Esophagus (tissue), 2 donors: ENCODE measurements around the gene OR51B2. TPM values are rescaled to one million over a fixed set of nuclear protein-coding genes. Genes with fewer than 3 reads are reported as not detected.

Experiments used
- H3K27ac ChIP-seq, 2 donors: one replicate each; pipeline ENCODE4 v1.5.1; 2013; ENCODE audit warnings: low read depth in 2 of 2, mild to moderate bottlenecking in 2 of 2, inconsistent platforms in 1 of 2, low read length in 1 of 2, moderate library complexity in 1 of 2
- H3K27me3 ChIP-seq, 2 donors: one replicate each; pipeline ENCODE4 v1.6.1; 2013; ENCODE audit warnings: low read length in 2 of 2, control low read depth in 1 of 2, mild to moderate bottlenecking in 1 of 2; ENCODE audit not compliant: insufficient read depth in 2 of 2, control insufficient read depth in 1 of 2
- H3K36me3 ChIP-seq, 2 donors: one replicate each; pipeline ENCODE4 v1.6.1; 2013; ENCODE audit warnings: low read length in 1 of 2; ENCODE audit not compliant: control insufficient read depth in 2 of 2, insufficient read depth in 2 of 2
- H3K4me1 ChIP-seq, 2 donors: one replicate each; pipeline ENCODE4 v1.6.1; 2013; ENCODE audit warnings: low read length in 1 of 2; ENCODE audit not compliant: control insufficient read depth in 2 of 2, insufficient read depth in 2 of 2
- H3K4me3 ChIP-seq, 2 donors: one replicate each; pipeline ENCODE4 v1.5.1; 2013; ENCODE audit warnings: low read length in 2 of 2, mild to moderate bottlenecking in 2 of 2, low read depth in 1 of 2, moderate library complexity in 1 of 2
- H3K9me3 ChIP-seq, 2 donors: one replicate each; pipeline ENCODE4 v1.6.1; 2013; ENCODE audit warnings: mild to moderate bottlenecking in 2 of 2, low read depth in 1 of 2, low read length in 1 of 2, moderate library complexity in 1 of 2; ENCODE audit not compliant: control insufficient read depth in 2 of 2, insufficient read depth in 1 of 2
- WGBS, 2 donors: extraction: QIAGEN DNeasy Blood & Tissue Kit; methylation state at CpG; one replicate each; pipeline ENCODE4 v1.1.7; 2013; 5-methylcytosine and 5-hydroxymethylcytosine counted together
- polyA plus RNA-seq, 2 donors: library from polyadenylated mRNA; stranded (reverse); fragments of 200-250 nt; gene quantifications; one replicate each; pipeline ENCODE4 v1.2.3, GENCODE V29; 2013
- donor health status: healthy with polysubstance abuse.
- donor health status: Bipolar disorder and iron deficiency.

The OR51B2 gene
- polyA plus RNA-seq, 2 donors: not detected

DNA sequence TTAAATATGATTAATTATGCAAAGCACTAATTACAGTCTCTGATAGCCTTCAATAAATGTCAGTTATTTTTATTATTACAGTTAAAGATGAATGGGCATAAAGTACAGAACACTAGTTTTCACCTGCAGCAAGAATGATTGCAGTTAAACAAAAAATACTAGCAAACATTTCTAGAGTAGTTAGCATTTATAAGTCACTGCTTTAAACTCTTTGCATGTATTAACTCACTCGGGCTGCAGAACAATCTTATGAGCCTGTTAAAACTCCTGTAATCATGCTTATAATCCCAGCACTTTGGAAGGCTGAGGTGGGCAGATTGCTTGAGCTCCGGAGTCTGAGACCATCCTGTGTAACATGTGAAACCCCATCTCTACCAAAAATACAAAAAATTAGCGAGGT lies 37.2 kb downstream of the OR51B2 start:
- no peaks in the 10 kb centered on the region for H3K27me3 ChIP-seq
- H3K4me1 ChIP-seq: no peaks in the 10 kb centered on the region
- no peak overlapping the region for H3K4me3 ChIP-seq
- peaks cover 0 to 2% of the 10 kb centered on the region in 2 donors for H3K9me3 ChIP-seq
- H3K27ac ChIP-seq: no peak overlapping the region
- WGBS, 2 donors: 61 to 75% methylated on average over 3 of the region's 3 CpGs
- no peaks in the 10 kb centered on the region for H3K36me3 ChIP-seq

- H3K4me1 ChIP-seq: no peaks in the 10 kb centered on the region
- WGBS, 2 donors: 15 to 22% methylated on average over 1 of the region's 1 CpG
- no peak overlapping the region for H3K27ac ChIP-seq
- no peak overlapping the region for H3K4me3 ChIP-seq
- peaks cover 0 to 2% of the 10 kb centered on the region in 2 donors for H3K9me3 ChIP-seq
- no peaks in the 10 kb centered on the region for H3K36me3 ChIP-seq
- H3K27me3 ChIP-seq: no peaks in the 10 kb centered on the region
Measured at GRCh38 chr11:5286351-5286750, 37.7 kb downstream of the OR51B2 start.

- Histone ChIP-seq H3K36me3 (no peaks in the 10 kb centered on the region), H3K27me3 (no peaks in the 10 kb centered on the region), H3K4me1 (no peaks in the 10 kb centered on the region), H3K9me3 (peaks cover 0 to 2% of the 10 kb centered on the region in 2 donors), H3K27ac (no peak overlapping the region), H3K4me3 (no peak overlapping the region)
- WGBS, 2 donors: 62 to 68% methylated on average over 4 of the region's 4 CpGs
Measured at GRCh38 chr11:5285703-5286340, 38.3 kb downstream of the OR51B2 start.

GRCh38 chr11:5284637-5285036 lies 39.5 kb downstream of the OR51B2 start:
- Histone ChIP-seq H3K27ac (no peak overlapping the region), H3K4me1 (peaks cover 0 to 3% of the 10 kb centered on the region in 2 donors), H3K4me3 (no peak overlapping the region), H3K36me3 (no peaks in the 10 kb centered on the region), H3K9me3 (peaks cover 0 to 2% of the 10 kb centered on the region in 2 donors), H3K27me3 (no peaks in the 10 kb centered on the region)
- 92 to 95% methylated on average over 2 of the region's 2 CpGs for WGBS, 2 donors

GRCh38 chr11:5283882-5284281 lies 40.2 kb downstream of the OR51B2 start:
- H3K36me3 ChIP-seq: no peaks in the 10 kb centered on the region
- 59 to 65% methylated on average over 1 of the region's 1 CpG for WGBS, 2 donors
- H3K9me3 ChIP-seq: peaks cover 0 to 2% of the 10 kb centered on the region in 2 donors
- H3K27me3 ChIP-seq: no peaks in the 10 kb centered on the region
- H3K4me3 ChIP-seq: no peak overlapping the region
- H3K27ac ChIP-seq: no peak overlapping the region
- peaks cover 0 to 3% of the 10 kb centered on the region in 2 donors for H3K4me1 ChIP-seq

GRCh38 chr11:5283086-5283485 lies 41.0 kb downstream of the OR51B2 start:
- H3K27me3 ChIP-seq: no peaks in the 10 kb centered on the region
- H3K9me3 ChIP-seq: peaks cover 0 to 2% of the 10 kb centered on the region in 2 donors
- no peak overlapping the region for H3K27ac ChIP-seq
- no peaks in the 10 kb centered on the region for H3K36me3 ChIP-seq
- H3K4me3 ChIP-seq: no peak overlapping the region
- 67 to 71% methylated on average over 3 of the region's 3 CpGs for WGBS, 2 donors
- H3K4me1 ChIP-seq: peaks cover 0 to 3% of the 10 kb centered on the region in 2 donors

DNA sequence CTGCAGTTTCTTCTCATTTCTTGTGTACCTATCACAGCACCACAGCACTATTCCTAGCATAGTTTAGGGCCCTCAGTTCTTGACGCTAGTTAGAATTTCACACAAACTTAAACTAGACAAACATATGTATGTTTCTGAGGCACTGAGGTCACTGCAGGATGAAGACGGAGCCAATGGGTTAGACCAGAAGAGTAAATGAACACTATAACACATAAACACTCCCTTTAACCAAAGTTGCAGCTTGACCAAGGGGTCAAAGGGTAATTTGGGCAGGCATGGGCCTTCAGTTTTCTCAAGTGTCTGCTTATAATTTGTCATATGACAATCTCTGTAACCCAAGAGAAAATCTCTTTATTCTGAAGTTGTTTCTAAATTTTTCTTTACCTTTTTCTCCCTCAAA lies 41.5 kb downstream of the OR51B2 start:
- H3K4me3 ChIP-seq: no peak overlapping the region
- WGBS, 2 donors: 66 to 83% methylated on average over 2 of the region's 2 CpGs
- H3K9me3 ChIP-seq: peaks cover 0 to 2% of the 10 kb centered on the region in 2 donors
- H3K4me1 ChIP-seq: peaks cover 0 to 3% of the 10 kb centered on the region in 2 donors
- no peak overlapping the region for H3K27ac ChIP-seq
- H3K27me3 ChIP-seq: no peaks in the 10 kb centered on the region
- H3K36me3 ChIP-seq: no peaks in the 10 kb centered on the region

DNA sequence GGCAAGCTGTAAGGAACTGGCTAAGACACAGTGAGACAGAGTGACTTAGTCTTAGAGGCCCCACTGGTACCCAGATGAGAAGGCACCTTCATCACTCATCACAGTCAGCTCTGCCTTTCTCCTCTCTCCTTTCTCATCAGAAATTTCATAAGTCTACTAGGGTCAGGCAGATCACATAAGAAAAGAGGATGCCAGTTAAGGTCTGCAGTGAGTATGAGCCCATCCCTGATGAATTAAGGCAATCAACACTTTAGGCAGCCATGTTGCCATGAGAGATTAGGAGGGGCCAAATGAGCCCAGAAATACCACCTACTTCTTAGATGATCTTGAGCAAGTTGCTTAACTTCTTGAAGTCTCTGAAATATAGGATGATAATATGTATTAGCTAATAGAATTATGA lies 42.5 kb downstream of the OR51B2 start:
- peaks cover 0 to 2% of the 10 kb centered on the region in 2 donors for H3K9me3 ChIP-seq
- H3K27ac ChIP-seq: no peak overlapping the region
- H3K4me1 ChIP-seq: peaks cover 0 to 3% of the 10 kb centered on the region in 2 donors
- H3K4me3 ChIP-seq: no peak overlapping the region
- no peaks in the 10 kb centered on the region for H3K36me3 ChIP-seq
- H3K27me3 ChIP-seq: no peaks in the 10 kb centered on the region

GRCh38 chr11:5280582-5281102 lies 43.5 kb downstream of the OR51B2 start:
- Histone ChIP-seq H3K4me3 (no peak overlapping the region), H3K9me3 (peaks cover 0 to 2% of the 10 kb centered on the region in 2 donors), H3K27me3 (no peaks in the 10 kb centered on the region), H3K36me3 (no peaks in the 10 kb centered on the region), H3K4me1 (peaks cover 0 to 3% of the 10 kb centered on the region in 2 donors), H3K27ac (no peak overlapping the region)
- 37 to 39% methylated on average over 3 of the region's 3 CpGs for WGBS, 2 donors

DNA sequence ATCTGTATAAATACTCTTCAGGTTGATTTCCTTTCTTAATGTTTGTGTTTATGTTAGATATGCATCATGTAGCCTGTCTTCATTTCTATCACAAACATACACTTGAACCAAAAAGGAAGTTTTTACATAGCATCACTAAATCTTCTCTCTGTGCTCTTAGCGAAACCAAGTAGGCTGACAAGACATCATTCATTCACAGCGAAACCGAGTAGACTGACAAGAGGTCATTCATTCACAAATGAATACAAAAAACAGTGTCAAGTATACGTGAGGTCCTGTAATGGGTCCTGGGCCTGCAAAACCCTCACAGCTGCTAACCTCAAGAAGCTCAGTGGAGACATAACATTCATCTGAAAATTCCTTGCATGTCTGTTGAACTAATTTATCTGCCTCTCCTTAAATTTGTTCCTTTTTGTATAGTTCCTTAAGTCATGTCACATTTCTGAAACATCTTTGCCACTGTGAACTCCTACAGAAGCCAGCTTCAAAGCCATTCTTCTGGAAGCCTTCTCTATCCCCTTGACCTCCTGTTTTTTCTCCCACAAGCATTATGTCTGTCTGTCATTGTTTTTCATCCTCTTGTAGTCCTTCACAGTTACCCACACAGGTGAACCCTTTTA lies 44.5 kb downstream of the OR51B2 start:
- no peak overlapping the region for H3K4me3 ChIP-seq
- H3K4me1 ChIP-seq: peaks cover 0 to 3% of the 10 kb centered on the region in 2 donors
- no peaks in the 10 kb centered on the region for H3K27me3 ChIP-seq
- no peak overlapping the region for H3K27ac ChIP-seq
- no peaks in the 10 kb centered on the region for H3K9me3 ChIP-seq
- 78 to 83% methylated on average over 4 of the region's 4 CpGs for WGBS, 2 donors
- H3K36me3 ChIP-seq: no peaks in the 10 kb centered on the region
